Measurements from ENCODE around the gene ZNF283.
"Not testable (repeated sequence)": the region's sequence is repeated elsewhere in the genome, so short reads cannot be mapped to it uniquely, and the experiment has no call there.

ZNF283 gene

GRCh38 chr19:43858174-43858573 lies 31.1 kb downstream of the ZNF283 start:
- no peak for DNase-seq (ENCODE audit: low spot score)

GRCh38 chr19:43866923-43867322 lies 39.8 kb downstream of the ZNF283 start:
- DNase-seq (ENCODE audit: low spot score): not testable (repeated sequence)

GRCh38 chr19:43872547-43873336 lies 45.6 kb downstream of the ZNF283 start:
- DNase-seq (ENCODE audit: low spot score): no peak

- DNase-seq (ENCODE audit: low spot score): no peak
Measured at GRCh38 chr19:43880483-43880882, 53.4 kb downstream of the ZNF283 start.

GRCh38 chr19:43883864-43884263 lies 56.7 kb downstream of the ZNF283 start, which contains the start of gene ZNF404:
Gene ZNF404, minus strand, starts transcription at chr19:43883964.
- no peak for DNase-seq (ENCODE audit: low spot score)

- no peak for DNase-seq (ENCODE audit: low spot score)
Measured at GRCh38 chr19:43895727-43896308, 68.7 kb downstream of the ZNF283 start.
